Testis (tissue), 3 donors: ENCODE data around the gene OOSP2. TPM values are rescaled to one million over a fixed set of nuclear protein-coding genes. Genes with fewer than 3 reads are reported as not detected.
"Not testable (repeated sequence)": the region's sequence is repeated elsewhere in the genome, so short reads cannot be mapped to it uniquely, and the experiment has no call there.

ENCODE experiments used
- DNase-seq: peaks from one replicate; pipeline ENCODE4 v3.0.0-alpha.2; 2019
- H3K27ac ChIP-seq, 2 donors: fragments of 200-600 bp; sonication (generic); one replicate each; pipeline ENCODE4 v1.5.1; 2019
- H3K27me3 ChIP-seq: fragments of 200-600 bp; sonication (generic); one replicate; pipeline ENCODE4 v1.5.1; 2019
- H3K36me3 ChIP-seq: fragments of 200-600 bp; sonication (generic); one replicate; pipeline ENCODE4 v1.5.1; 2017; ENCODE audit warnings: low read depth; ENCODE audit errors: missing control alignments
- H3K4me1 ChIP-seq: fragments of 200-600 bp; sonication (generic); one replicate; pipeline ENCODE4 v1.5.1; 2019
- H3K4me3 ChIP-seq, 2 donors: fragments of 200-600 bp; sonication (generic); one replicate each; pipeline ENCODE4 v1.5.1; 2017 to 2019
- H3K9me3 ChIP-seq: fragments of 200-600 bp; sonication (generic); one replicate; pipeline ENCODE4 v1.5.1; 2017
- CTCF ChIP-seq, 3 experiments: fragments of 450-650 bp in 2 of 3; fragments of 200-600 bp in 1 of 3; sonication (generic) in 1 of 3; IDR thresholded peaks; one replicate each; pipeline ENCODE4 v1.5.1; 2016 to 2019; ENCODE audit warnings: antibody characterized with exemption in 3 of 3, mild to moderate bottlenecking in 2 of 3, moderate library complexity in 1 of 3
- POLR2A ChIP-seq: fragments of 450-650 bp; IDR thresholded peaks from one replicate; pipeline ENCODE4 v1.6.1; 2017; ENCODE audit warnings: antibody characterized with exemption, mild to moderate bottlenecking, moderate library complexity
- WGBS, 2 donors: methylation state at CpG; one replicate each; pipeline ENCODE4 v1.1.5; 2018; 5-methylcytosine and 5-hydroxymethylcytosine counted together
- intact Hi-C: fragments of 100-400 bp; cut with DNase I; formaldehyde crosslinking; loops from one replicate; pipeline ENCODE4 v1.15.1; 2023; ENCODE audit warnings: low total_unique reads
- polyA plus RNA-seq: library from polyadenylated mRNA; stranded (reverse); fragments of 350-450 nt; fragmentation: Illumina TruSeq; extraction: RNeasy Lipid Tissue Mini Kit (QIAGEN cat#74804); gene quantifications from one replicate; pipeline ENCODE4 v1.2.3, GENCODE V29; 2014; ENCODE audit warnings: low read depth, low replicate concordance; ENCODE audit not compliant: insufficient read depth
- total RNA-seq, 2 donors: library from RNA; depleted of rRNA; stranded (reverse); fragments of >200 nt; gene quantifications; one replicate each; pipeline ENCODE4 v1.2.3, GENCODE V29; 2016

Gene OOSP2
- total and polyA plus RNA-seq, 3 donors from 2014 or later: 41.9 to 73.2 (median 50.2) TPM

GRCh38 chr11:60069450-60069849 lies 29.2 kb downstream of the OOSP2 start:
- no peaks in the 10 kb centered on the region for H3K4me1 ChIP-seq
- intact Hi-C loops: no loop called here
- no peak for DNase-seq
- H3K27me3 ChIP-seq: no peaks in the 10 kb centered on the region
- no peak overlapping the region for H3K27ac ChIP-seq
- no peaks in the 10 kb centered on the region for H3K9me3 ChIP-seq
- no peak overlapping the region for H3K4me3 ChIP-seq
- TF ChIP-seq POLR2A: no peak
- TF ChIP-seq CTCF (IDR thresholded peaks at IDR 0.05): no peak
- no peaks in the 10 kb centered on the region for H3K36me3 ChIP-seq
- WGBS, 2 donors: 88 to 93% methylated on average over 2 of the region's 2 CpGs

- H3K27ac ChIP-seq, intact Hi-C loops, H3K27me3 ChIP-seq, H3K9me3 ChIP-seq, DNase-seq, H3K4me1 ChIP-seq, H3K36me3 ChIP-seq, H3K4me3 ChIP-seq: not testable (repeated sequence)
- 32 to 54% methylated on average over 6 of the region's 6 CpGs for WGBS, 2 donors
These were observed 31.4 kb downstream of the OOSP2 start for GRCh38 chr11:60071644-60072043.

GRCh38 chr11:60077216-60077817 lies 37.1 kb downstream of the OOSP2 start:
- intact Hi-C loops: no loop called here
- WGBS, 2 donors: 62 to 77% methylated on average over 15 of the region's 15 CpGs
- no peaks in the 10 kb centered on the region for H3K36me3 ChIP-seq
- H3K9me3 ChIP-seq: no peaks in the 10 kb centered on the region
- TF ChIP-seq CTCF (IDR thresholded peaks at IDR 0.05) (no peak), POLR2A (no peak)
- no peaks in the 10 kb centered on the region for H3K4me1 ChIP-seq
- H3K4me3 ChIP-seq: no peak overlapping the region
- no peak for DNase-seq
- no peak overlapping the region for H3K27ac ChIP-seq
- H3K27me3 ChIP-seq: no peaks in the 10 kb centered on the region

- Histone ChIP-seq H3K27me3 (no peaks in the 10 kb centered on the region), H3K27ac (no peak overlapping the region), H3K4me3 (no peak overlapping the region), H3K9me3 (no peaks in the 10 kb centered on the region), H3K4me1 (no peaks in the 10 kb centered on the region), H3K36me3 (no peaks in the 10 kb centered on the region)
- intact Hi-C loops: no loop called here
- TF ChIP-seq CTCF (IDR thresholded peaks at IDR 0.05) (no peak), POLR2A (no peak)
- WGBS, 2 donors: 65 to 68% methylated on average over 1 of the region's 1 CpG
- DNase-seq: no peak
These were observed 37.8 kb downstream of the OOSP2 start for GRCh38 chr11:60077981-60078380.

GRCh38 chr11:60078745-60079144 lies 38.5 kb downstream of the OOSP2 start:
- Histone ChIP-seq H3K36me3 (no peaks in the 10 kb centered on the region), H3K4me3 (no peak overlapping the region), H3K9me3 (no peaks in the 10 kb centered on the region), H3K4me1 (no peaks in the 10 kb centered on the region), H3K27me3 (no peaks in the 10 kb centered on the region), H3K27ac (no peak overlapping the region)
- 84 to 85% methylated on average over 4 of the region's 4 CpGs for WGBS, 2 donors
- TF ChIP-seq CTCF (IDR thresholded peaks at IDR 0.05): no peak
- no peak for TF ChIP-seq POLR2A
- intact Hi-C loops: no loop called here
- no peak for DNase-seq
